Measurements from ENCODE around the gene UBTD1.
"Not testable (repeated sequence)": the region's sequence is repeated elsewhere in the genome, so short reads cannot be mapped to it uniquely, and the experiment has no call there.

The UBTD1 gene

GRCh38 chr10:97570146-97570788, 71.5 kb downstream of the UBTD1 start:
- no peaks in the 10 kb centered on the region for H3K27me3 Mint-ChIP-seq
- no peak overlapping the region for H3K27ac Mint-ChIP-seq (ENCODE audit: low read depth)
- H3K36me3 Mint-ChIP-seq (ENCODE audit: insufficient read depth): peaks cover 1% of the 10 kb centered on the region
- H3K4me3 Mint-ChIP-seq: no peak overlapping the region
- no peaks in the 10 kb centered on the region for H3K9me3 Mint-ChIP-seq
- no peak for DNase-seq (ENCODE audit: low spot score in 2 of 2)
- H3K4me1 Mint-ChIP-seq: no peaks in the 10 kb centered on the region
- ATAC-seq (replicated peaks; ENCODE audit: extremely low read depth, poor library complexity, severe bottlenecking): no peak

GRCh38 chr10:97570789-97571471, 72.2 kb downstream of the UBTD1 start:
- Mint-ChIP-seq H3K27ac (ENCODE audit: low read depth) (no peak overlapping the region), H3K4me1 (no peaks in the 10 kb centered on the region), H3K27me3 (no peaks in the 10 kb centered on the region), H3K9me3 (no peaks in the 10 kb centered on the region), H3K4me3 (no peak overlapping the region), H3K36me3 (ENCODE audit: insufficient read depth) (no peaks in the 10 kb centered on the region)
- DNase-seq (ENCODE audit: low spot score in 2 of 2): no peak
- no peak for ATAC-seq (replicated peaks; ENCODE audit: extremely low read depth, poor library complexity, severe bottlenecking)

GRCh38 chr10:97571622-97572021, 72.9 kb downstream of the UBTD1 start:
- no peaks in the 10 kb centered on the region for H3K27me3 Mint-ChIP-seq
- ATAC-seq (replicated peaks; ENCODE audit: extremely low read depth, poor library complexity, severe bottlenecking) (no peak), DNase-seq (ENCODE audit: low spot score in 2 of 2) (no peak)
- H3K27ac Mint-ChIP-seq (ENCODE audit: low read depth): no peak overlapping the region
- H3K36me3 Mint-ChIP-seq (ENCODE audit: insufficient read depth): no peaks in the 10 kb centered on the region
- H3K4me3 Mint-ChIP-seq: no peak overlapping the region
- H3K9me3 Mint-ChIP-seq: no peaks in the 10 kb centered on the region
- H3K4me1 Mint-ChIP-seq: no peaks in the 10 kb centered on the region

GRCh38 chr10:97572214-97572989, 73.7 kb downstream of the UBTD1 start, which contains the start of gene ANKRD2:
Gene ANKRD2, plus strand, starts transcription at chr10:97572779. Its CDS starts 10 bp downstream, at chr10:97572789.
- Mint-ChIP-seq H3K9me3 (no peaks in the 10 kb centered on the region), H3K27ac (ENCODE audit: low read depth) (no peak within 1 kb of the TSS), H3K36me3 (ENCODE audit: insufficient read depth) (no peaks in the 10 kb centered on the region), H3K4me3 (no peak within 1 kb of the TSS), H3K4me1 (no peaks in the 10 kb centered on the region), H3K27me3 (no peaks in the 10 kb centered on the region)
- DNase-seq (ENCODE audit: low spot score in 2 of 2) (peak; percentile 22 to 32), ATAC-seq (replicated peaks; ENCODE audit: extremely low read depth, poor library complexity, severe bottlenecking) (peak; percentile 60)

- H3K9me3 Mint-ChIP-seq: no peaks in the 10 kb centered on the region
- no peak overlapping the region for H3K4me3 Mint-ChIP-seq
Measured at GRCh38 chr10:97573021-97573420, 74.3 kb downstream of the UBTD1 start.

GRCh38 chr10:97573672-97574071, 74.9 kb downstream of the UBTD1 start:
- ATAC-seq (replicated peaks; ENCODE audit: extremely low read depth, poor library complexity, severe bottlenecking) (no peak), DNase-seq (ENCODE audit: low spot score in 2 of 2) (no peak)
- no peaks in the 10 kb centered on the region for H3K27me3 Mint-ChIP-seq
- no peaks in the 10 kb centered on the region for H3K4me1 Mint-ChIP-seq
- H3K9me3 Mint-ChIP-seq: no peaks in the 10 kb centered on the region
- no peak overlapping the region for H3K27ac Mint-ChIP-seq (ENCODE audit: low read depth)
- H3K4me3 Mint-ChIP-seq: no peak overlapping the region
- no peaks in the 10 kb centered on the region for H3K36me3 Mint-ChIP-seq (ENCODE audit: insufficient read depth)

More at GRCh38 chr10:97573021-97573420, 74.3 kb downstream of the UBTD1 start:
- DNase-seq (ENCODE audit: low spot score in 2 of 2) (no peak), ATAC-seq (replicated peaks; ENCODE audit: extremely low read depth, poor library complexity, severe bottlenecking) (no peak)
- H3K36me3 Mint-ChIP-seq (ENCODE audit: insufficient read depth): no peaks in the 10 kb centered on the region
- no peaks in the 10 kb centered on the region for H3K4me1 Mint-ChIP-seq
- H3K27me3 Mint-ChIP-seq: no peaks in the 10 kb centered on the region
- H3K27ac Mint-ChIP-seq (ENCODE audit: low read depth): no peak overlapping the region

- Mint-ChIP-seq H3K27me3 (no peaks in the 10 kb centered on the region), H3K4me1 (no peaks in the 10 kb centered on the region), H3K36me3 (ENCODE audit: insufficient read depth) (no peaks in the 10 kb centered on the region), H3K9me3 (no peaks in the 10 kb centered on the region), H3K4me3 (no peak overlapping the region), H3K27ac (ENCODE audit: low read depth) (no peak overlapping the region)
- no peak for DNase-seq (ENCODE audit: low spot score in 2 of 2)
- ATAC-seq (replicated peaks; ENCODE audit: extremely low read depth, poor library complexity, severe bottlenecking): peak; percentile 32
Measured at GRCh38 chr10:97574374-97575126, 75.8 kb downstream of the UBTD1 start.

- Mint-ChIP-seq H3K4me1 (peaks cover 1% of the 10 kb centered on the region), H3K27me3 (no peaks in the 10 kb centered on the region), H3K27ac (ENCODE audit: low read depth) (no peak overlapping the region), H3K9me3 (no peaks in the 10 kb centered on the region), H3K4me3 (no peak overlapping the region), H3K36me3 (ENCODE audit: insufficient read depth) (no peaks in the 10 kb centered on the region)
- ATAC-seq (replicated peaks; ENCODE audit: extremely low read depth, poor library complexity, severe bottlenecking): no peak
- no peak for DNase-seq (ENCODE audit: low spot score in 2 of 2)
Measured at GRCh38 chr10:97575127-97575668, 76.5 kb downstream of the UBTD1 start.

GRCh38 chr10:97576487-97576886, 77.8 kb downstream of the UBTD1 start:
- not testable (repeated sequence) for DNase-seq (ENCODE audit: low spot score in 2 of 2); H3K36me3 Mint-ChIP-seq (ENCODE audit: insufficient read depth); H3K27me3 Mint-ChIP-seq; H3K4me3 Mint-ChIP-seq; H3K27ac Mint-ChIP-seq (ENCODE audit: low read depth); ATAC-seq (replicated peaks; ENCODE audit: extremely low read depth, poor library complexity, severe bottlenecking); H3K9me3 Mint-ChIP-seq; H3K4me1 Mint-ChIP-seq

- no peak overlapping the region for H3K4me3 Mint-ChIP-seq
- peaks cover 6% of the 10 kb centered on the region for H3K4me1 Mint-ChIP-seq
- no peaks in the 10 kb centered on the region for H3K9me3 Mint-ChIP-seq
- ATAC-seq (replicated peaks; ENCODE audit: extremely low read depth, poor library complexity, severe bottlenecking) (no peak), DNase-seq (ENCODE audit: low spot score in 2 of 2) (no peak)
- H3K27ac Mint-ChIP-seq (ENCODE audit: low read depth): no peak overlapping the region
- H3K36me3 Mint-ChIP-seq (ENCODE audit: insufficient read depth): no peaks in the 10 kb centered on the region
- H3K27me3 Mint-ChIP-seq: no peaks in the 10 kb centered on the region
Measured at GRCh38 chr10:97577701-97578100, 79.0 kb downstream of the UBTD1 start.

- peaks cover 6% of the 10 kb centered on the region for H3K4me1 Mint-ChIP-seq
- DNase-seq (ENCODE audit: low spot score in 2 of 2) (no peak), ATAC-seq (replicated peaks; ENCODE audit: extremely low read depth, poor library complexity, severe bottlenecking) (no peak)
- H3K27me3 Mint-ChIP-seq: no peaks in the 10 kb centered on the region
- no peaks in the 10 kb centered on the region for H3K36me3 Mint-ChIP-seq (ENCODE audit: insufficient read depth)
- no peaks in the 10 kb centered on the region for H3K9me3 Mint-ChIP-seq
- H3K27ac Mint-ChIP-seq (ENCODE audit: low read depth): no peak overlapping the region
- H3K4me3 Mint-ChIP-seq: no peak overlapping the region
Measured at GRCh38 chr10:97578171-97578844, 79.6 kb downstream of the UBTD1 start.
